Spleen (tissue), 7 donors: Measurements from ENCODE around the gene CSTB.

Experiments used
- POLR2A ChIP-seq, 3 donors: fragments of 450-650 bp; IDR thresholded peaks; one replicate each; pipeline ENCODE4 v1.5.1; 2017; ENCODE audit warnings: antibody characterized with exemption in 3 of 3, mild to moderate bottlenecking in 1 of 3
- POLR2AphosphoS5 ChIP-seq, 3 donors: sonication (generic); formaldehyde crosslinking; IDR thresholded peaks; one replicate each; pipeline ENCODE4 v1.5.1; 2017; ENCODE audit warnings: antibody characterized with exemption in 3 of 3
- TF ChIP-seq, protein P1 (sequence below), 11 experiments: fragments of 200-600 bp in 7 of 11; fragments of 450-650 bp in 4 of 11; sonication (generic) in 4 of 11; IDR thresholded peaks in 8 of 11; conservative IDR thresholded peaks in 3 of 11; 1 replicate in 7 of 11; 2 replicates in 4 of 11; pipeline versions ENCODE4 v1.4.0 to v1.8.0; 2016 to 2021; ENCODE audit warnings: antibody characterized with exemption in 11 of 11, inconsistent platforms in 4 of 11, mild to moderate bottlenecking in 1 of 11
- donor health status: DM: no; HTN: no; CAD: no; lungs with moderate emphysema.
- donor health status: DM: no; HTN: no; CAD: no.
- donor health status: DM: no; HTN: no; CAD: no.

DNA sequence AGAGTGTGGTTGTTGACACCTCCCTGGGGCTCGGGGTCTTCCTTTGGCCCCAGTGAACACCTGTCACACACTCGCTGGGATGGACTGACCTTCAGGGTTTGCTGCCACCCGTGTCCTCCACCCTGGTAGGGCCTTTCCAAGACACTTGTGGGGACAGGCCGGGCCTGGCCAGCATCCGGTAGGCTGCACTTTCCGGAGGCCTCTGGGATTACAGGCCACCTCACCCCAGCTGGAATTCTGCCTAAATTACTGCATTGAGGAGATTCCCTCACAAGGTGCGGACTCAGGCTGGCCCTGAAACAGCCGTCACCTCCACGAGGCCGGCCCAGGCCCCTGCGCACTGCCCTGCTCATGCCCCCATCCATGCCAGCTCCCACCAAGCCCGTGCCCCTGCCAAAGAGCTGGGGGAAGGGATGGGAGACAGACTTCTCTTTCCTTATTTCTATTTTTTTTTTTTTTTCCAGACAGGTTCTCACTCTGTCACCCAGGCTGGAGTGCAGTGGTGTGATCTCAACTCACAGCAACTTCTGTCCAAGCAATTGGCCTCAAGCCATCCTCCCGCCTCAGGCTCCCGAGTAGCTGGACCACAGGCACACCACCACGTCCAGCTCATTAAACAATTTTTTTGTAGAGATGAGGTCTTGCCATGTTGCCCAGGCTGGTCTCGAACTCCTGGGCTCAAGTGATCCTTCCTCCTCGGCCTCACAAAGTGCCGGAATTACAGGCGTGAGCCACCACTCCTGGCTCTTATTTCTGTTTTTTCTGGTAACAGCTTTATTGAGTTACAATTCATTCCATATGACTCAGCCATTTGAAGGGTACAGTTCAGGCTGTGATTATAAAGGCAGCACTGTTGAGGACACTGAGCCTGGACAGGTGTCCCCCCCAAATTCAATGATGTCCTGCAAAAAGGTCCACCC is 11.3 kb downstream of the CSTB start:
- TF ChIP-seq, protein P1, sequence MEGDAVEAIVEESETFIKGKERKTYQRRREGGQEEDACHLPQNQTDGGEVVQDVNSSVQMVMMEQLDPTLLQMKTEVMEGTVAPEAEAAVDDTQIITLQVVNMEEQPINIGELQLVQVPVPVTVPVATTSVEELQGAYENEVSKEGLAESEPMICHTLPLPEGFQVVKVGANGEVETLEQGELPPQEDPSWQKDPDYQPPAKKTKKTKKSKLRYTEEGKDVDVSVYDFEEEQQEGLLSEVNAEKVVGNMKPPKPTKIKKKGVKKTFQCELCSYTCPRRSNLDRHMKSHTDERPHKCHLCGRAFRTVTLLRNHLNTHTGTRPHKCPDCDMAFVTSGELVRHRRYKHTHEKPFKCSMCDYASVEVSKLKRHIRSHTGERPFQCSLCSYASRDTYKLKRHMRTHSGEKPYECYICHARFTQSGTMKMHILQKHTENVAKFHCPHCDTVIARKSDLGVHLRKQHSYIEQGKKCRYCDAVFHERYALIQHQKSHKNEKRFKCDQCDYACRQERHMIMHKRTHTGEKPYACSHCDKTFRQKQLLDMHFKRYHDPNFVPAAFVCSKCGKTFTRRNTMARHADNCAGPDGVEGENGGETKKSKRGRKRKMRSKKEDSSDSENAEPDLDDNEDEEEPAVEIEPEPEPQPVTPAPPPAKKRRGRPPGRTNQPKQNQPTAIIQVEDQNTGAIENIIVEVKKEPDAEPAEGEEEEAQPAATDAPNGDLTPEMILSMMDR (IDR thresholded peaks at IDR 0.05 in 8 of 11, conservative IDR thresholded peaks at IDR 0.05 in 3 of 11) = no peak
- no peak for TF ChIP-seq POLR2A (IDR thresholded peaks at IDR 0.05)
- TF ChIP-seq POLR2AphosphoS5 (IDR thresholded peaks at IDR 0.05) = peak in 1 of 3 donors; percentile 31
